Cardiac fibroblast (primary cell): Measurements from ENCODE around the gene E2F2.

ENCODE experiments used
- DNase-seq, 2 donors: peaks; one replicate each; pipeline versions ENCODE4 v3.0.0 to v3.0.0-alpha.2; 2010; ENCODE audit warnings: low read depth in 2 of 2
- H3K4me3 ChIP-seq, 2 donors: replicated peaks in 1 of 2; 1 replicate in 1 of 2; 2 replicates in 1 of 2; pipeline ENCODE4 v1.5.1; 2011; ENCODE audit warnings: low read depth in 2 of 2, low read length in 2 of 2, mild to moderate bottlenecking in 2 of 2, moderate library complexity in 1 of 2
- TF ChIP-seq, protein P1 (sequence below): IDR thresholded peaks from one replicate; pipeline ENCODE4 v1.5.1; 2011; ENCODE audit warnings: low read depth, mild to moderate bottlenecking, low read length, inconsistent platforms

Gene E2F2

GRCh38 chr1:23575226-23575810 lies 44.3 kb upstream of the E2F2 start:
- TF ChIP-seq, protein P1, sequence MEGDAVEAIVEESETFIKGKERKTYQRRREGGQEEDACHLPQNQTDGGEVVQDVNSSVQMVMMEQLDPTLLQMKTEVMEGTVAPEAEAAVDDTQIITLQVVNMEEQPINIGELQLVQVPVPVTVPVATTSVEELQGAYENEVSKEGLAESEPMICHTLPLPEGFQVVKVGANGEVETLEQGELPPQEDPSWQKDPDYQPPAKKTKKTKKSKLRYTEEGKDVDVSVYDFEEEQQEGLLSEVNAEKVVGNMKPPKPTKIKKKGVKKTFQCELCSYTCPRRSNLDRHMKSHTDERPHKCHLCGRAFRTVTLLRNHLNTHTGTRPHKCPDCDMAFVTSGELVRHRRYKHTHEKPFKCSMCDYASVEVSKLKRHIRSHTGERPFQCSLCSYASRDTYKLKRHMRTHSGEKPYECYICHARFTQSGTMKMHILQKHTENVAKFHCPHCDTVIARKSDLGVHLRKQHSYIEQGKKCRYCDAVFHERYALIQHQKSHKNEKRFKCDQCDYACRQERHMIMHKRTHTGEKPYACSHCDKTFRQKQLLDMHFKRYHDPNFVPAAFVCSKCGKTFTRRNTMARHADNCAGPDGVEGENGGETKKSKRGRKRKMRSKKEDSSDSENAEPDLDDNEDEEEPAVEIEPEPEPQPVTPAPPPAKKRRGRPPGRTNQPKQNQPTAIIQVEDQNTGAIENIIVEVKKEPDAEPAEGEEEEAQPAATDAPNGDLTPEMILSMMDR, result no peak
- DNase-seq, result peak in 1 of 2 donors; percentile 74
- no peak overlapping the region for H3K4me3 ChIP-seq

DNA sequence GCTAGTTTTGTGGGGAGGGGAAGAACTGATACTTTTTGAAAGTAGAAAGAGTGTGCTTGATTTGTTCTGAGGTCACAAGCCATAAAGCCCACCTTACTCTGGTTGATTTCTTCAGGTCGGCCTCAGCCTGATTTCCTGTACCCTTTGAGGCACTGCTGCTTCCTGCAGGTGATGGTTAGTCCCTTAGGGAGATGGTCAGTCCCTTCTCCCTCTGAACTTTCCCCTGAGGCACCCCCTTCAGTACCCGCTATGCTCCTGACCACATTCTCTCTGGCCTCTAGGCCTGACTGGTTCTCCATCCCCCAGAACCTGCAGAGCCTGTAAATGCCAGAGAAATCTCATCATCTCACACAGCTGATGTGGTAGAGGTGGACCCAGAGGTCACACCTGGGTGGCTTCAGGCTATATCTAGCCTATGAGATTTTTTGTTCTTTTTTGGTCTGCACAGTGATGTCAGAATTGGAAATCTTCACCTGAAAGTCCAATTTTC lies 43.3 kb upstream of the E2F2 start:
- TF ChIP-seq, protein P1, result no peak
- DNase-seq, result no peak
- no peak overlapping the region for H3K4me3 ChIP-seq

DNA sequence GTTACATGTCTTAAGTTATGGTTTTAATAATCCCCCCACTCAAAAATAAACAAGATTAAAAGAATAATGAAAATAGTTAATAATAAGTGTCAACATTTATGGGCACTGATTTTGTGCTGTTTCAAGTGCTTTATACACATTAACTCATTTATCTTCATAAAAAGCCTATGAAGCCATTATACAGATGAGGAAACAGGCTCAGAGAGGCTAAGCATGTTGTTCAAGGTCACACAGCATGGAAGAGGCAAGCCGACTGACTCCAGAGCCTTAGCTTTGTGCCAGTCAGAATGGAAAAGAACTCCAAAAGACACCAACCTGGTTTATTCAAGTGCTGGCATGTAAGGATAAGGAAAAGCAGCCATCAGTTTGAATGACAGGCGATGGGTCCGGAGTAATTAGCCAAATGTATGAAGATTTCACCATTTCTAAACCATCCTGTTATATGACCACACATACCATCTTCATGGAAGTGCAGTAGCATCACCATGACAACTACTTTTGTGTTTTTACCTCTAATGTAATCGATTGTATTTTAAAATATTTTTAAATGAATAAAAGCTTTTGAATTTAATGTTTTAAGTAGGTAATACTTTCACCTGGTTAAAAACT lies 42.6 kb upstream of the E2F2 start:
- no peak overlapping the region for H3K4me3 ChIP-seq
- DNase-seq, result no peak
- TF ChIP-seq, protein P1, result no peak

DNA sequence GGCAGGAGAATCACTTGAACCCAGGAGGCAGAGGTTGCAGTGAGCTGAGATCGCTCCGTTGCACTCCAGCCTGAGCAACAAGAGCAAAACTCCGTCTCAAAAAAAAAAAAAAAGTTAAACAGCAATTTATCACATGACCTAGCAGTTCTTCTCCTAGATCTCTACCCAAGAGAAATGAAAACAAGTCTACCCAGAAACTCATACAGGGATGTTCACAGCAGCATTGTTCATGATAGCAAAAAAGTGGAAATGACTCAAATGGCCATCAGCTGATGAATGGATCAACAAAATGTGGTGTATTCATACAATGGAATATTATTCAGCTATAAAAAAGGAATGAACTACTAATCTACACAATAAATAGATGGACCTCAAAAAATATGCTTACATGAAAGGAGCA lies 40.4 kb upstream of the E2F2 start:
- DNase-seq, result no peak
- no peak overlapping the region for H3K4me3 ChIP-seq
- TF ChIP-seq, protein P1, result no peak

GRCh38 chr1:23570001-23570691 lies 39.1 kb upstream of the E2F2 start:
- DNase-seq, result no peak
- TF ChIP-seq, protein P1, result no peak

GRCh38 chr1:23568608-23569383 lies 37.8 kb upstream of the E2F2 start:
- peak overlapping the region; percentile 22 to 41 for H3K4me3 ChIP-seq
- TF ChIP-seq, protein P1, result no peak
- DNase-seq, result no peak

More at GRCh38 chr1:23570001-23570691, 39.1 kb upstream of the E2F2 start:
- H3K4me3 ChIP-seq, result no peak overlapping the region
